PC-9 (cell line): Measurements from ENCODE around the gene MLC1.

Experiments
- CTCF ChIP-seq: fragments of 200-600 bp; sonication (generic); conservative IDR thresholded peaks from 2 replicates; pipeline ENCODE4 v1.6.1; 2017; ENCODE audit warnings: mixed run types, antibody characterized with exemption, mild to moderate bottlenecking, moderate library complexity
- EZH2 ChIP-seq: fragments of 200-600 bp; sonication (generic); IDR thresholded peaks from 2 replicates; pipeline ENCODE4 v1.8.0; 2017; ENCODE audit warnings: antibody characterized with exemption, low read depth

GRCh38 chr22:50068096-50068495 lies 17.1 kb downstream of the MLC1 start:
- TF ChIP-seq CTCF: no peak
- TF ChIP-seq EZH2: no peak
